Ascending aorta (tissue), 2 donors: Measurements from ENCODE around the gene MACROH2A1. TPM values are rescaled to one million over a fixed set of nuclear protein-coding genes. Genes with fewer than 3 reads are reported as not detected.

Experiments used
- DNase-seq, 2 donors: peaks; one replicate each; pipeline ENCODE4 v3.0.0-alpha.2; 2019; ENCODE audit warnings: low spot score in 2 of 2
- H3K27ac ChIP-seq, 2 donors: fragments of 200-600 bp; sonication (generic); one replicate each; pipeline ENCODE4 v1.5.1; 2016 to 2017; ENCODE audit warnings: mild to moderate bottlenecking in 1 of 2
- H3K27me3 ChIP-seq: fragments of 200-600 bp; sonication (generic); one replicate; pipeline ENCODE4 v1.5.1; 2017
- H3K36me3 ChIP-seq, 2 donors: fragments of 200-600 bp; sonication (generic); one replicate each; pipeline ENCODE4 v1.5.1; 2016
- H3K4me1 ChIP-seq, 2 donors: fragments of 200-600 bp; sonication (generic); one replicate each; pipeline ENCODE4 v1.5.1; 2016 to 2017; ENCODE audit warnings: mild to moderate bottlenecking in 1 of 2
- H3K4me3 ChIP-seq, 2 donors: fragments of 200-600 bp; sonication (generic); one replicate each; pipeline ENCODE4 v1.5.1; 2016 to 2017; ENCODE audit warnings: mild to moderate bottlenecking in 1 of 2
- H3K9me3 ChIP-seq, 2 donors: fragments of 200-600 bp; sonication (generic); one replicate each; pipeline ENCODE4 v1.5.1; 2016
- CTCF ChIP-seq, 3 experiments: fragments of 200-600 bp in 2 of 3; fragments of 450-650 bp in 1 of 3; sonication (generic) in 2 of 3; IDR thresholded peaks; one replicate each; pipeline ENCODE4 v1.5.1; 2016 to 2019; ENCODE audit warnings: antibody characterized with exemption in 3 of 3, mild to moderate bottlenecking in 1 of 3, moderate library complexity in 1 of 3
- intact Hi-C: fragments of 100-400 bp; cut with DNase I; formaldehyde crosslinking; loops from one replicate; pipeline ENCODE4 v1.15.1; 2023
- total RNA-seq: library from RNA; depleted of rRNA; stranded (reverse); fragments of >200 nt; gene quantifications from one replicate; pipeline ENCODE4 v1.1.0, GENCODE V29; 2016

MACROH2A1 gene
- total RNA-seq, 1 donor from 2014 or later = 216 TPM

GRCh38 chr5:135348918-135349317 lies 50.1 kb downstream of the MACROH2A1 start:
- Histone ChIP-seq H3K4me1 (no peaks in the 10 kb centered on the region), H3K27ac (no peak overlapping the region), H3K9me3 (no peaks in the 10 kb centered on the region), H3K27me3 (no peaks in the 10 kb centered on the region), H3K4me3 (no peak overlapping the region), H3K36me3 (peaks cover 29 to 54% of the 10 kb centered on the region in 2 donors)
- intact Hi-C loops = no loop called here
- TF ChIP-seq CTCF (IDR thresholded peaks at IDR 0.05) = no peak
- DNase-seq = no peak

- peaks cover 40 to 67% of the 10 kb centered on the region in 2 donors for H3K36me3 ChIP-seq
- H3K27ac ChIP-seq = no peak overlapping the region
These were observed 51.6 kb downstream of the MACROH2A1 start for GRCh38 chr5:135347392-135347791.

GRCh38 chr5:135345956-135346731 lies 52.9 kb downstream of the MACROH2A1 start:
- peaks cover 52 to 73% of the 10 kb centered on the region in 2 donors for H3K36me3 ChIP-seq
- intact Hi-C loops = no loop called here

More at GRCh38 chr5:135347392-135347791, 51.6 kb downstream of the MACROH2A1 start:
- Histone ChIP-seq H3K4me1 (no peaks in the 10 kb centered on the region), H3K9me3 (no peaks in the 10 kb centered on the region), H3K27me3 (no peaks in the 10 kb centered on the region), H3K4me3 (no peak overlapping the region)
- no peak for TF ChIP-seq CTCF (IDR thresholded peaks at IDR 0.05)
- DNase-seq = peak in 1 of 2 donors; percentile 24
- intact Hi-C loops = no loop called here

GRCh38 chr5:135344349-135344748 lies 54.7 kb downstream of the MACROH2A1 start:
- no peaks in the 10 kb centered on the region for H3K27me3 ChIP-seq
- TF ChIP-seq CTCF (IDR thresholded peaks at IDR 0.05) = no peak

More at GRCh38 chr5:135345956-135346731, 52.9 kb downstream of the MACROH2A1 start:
- Histone ChIP-seq H3K4me1 (no peaks in the 10 kb centered on the region), H3K9me3 (no peaks in the 10 kb centered on the region), H3K27me3 (no peaks in the 10 kb centered on the region), H3K27ac (no peak overlapping the region), H3K4me3 (no peak overlapping the region)
- no peak for DNase-seq
- TF ChIP-seq CTCF (IDR thresholded peaks at IDR 0.05) = no peak

GRCh38 chr5:135343413-135343812 lies 55.6 kb downstream of the MACROH2A1 start:
- H3K27me3 ChIP-seq = no peaks in the 10 kb centered on the region
- intact Hi-C loops = no loop called here
- H3K4me3 ChIP-seq = no peak overlapping the region
- no peak for DNase-seq
- no peaks in the 10 kb centered on the region for H3K9me3 ChIP-seq
- no peak overlapping the region for H3K27ac ChIP-seq
- H3K4me1 ChIP-seq = no peaks in the 10 kb centered on the region
- peaks cover 68 to 86% of the 10 kb centered on the region in 2 donors for H3K36me3 ChIP-seq
- TF ChIP-seq CTCF (IDR thresholded peaks at IDR 0.05) = no peak

More at GRCh38 chr5:135344349-135344748, 54.7 kb downstream of the MACROH2A1 start:
- H3K4me1 ChIP-seq = no peaks in the 10 kb centered on the region
- no peak overlapping the region for H3K4me3 ChIP-seq
- DNase-seq = no peak
- no peak overlapping the region for H3K27ac ChIP-seq
- no peaks in the 10 kb centered on the region for H3K9me3 ChIP-seq
- peaks cover 60 to 77% of the 10 kb centered on the region in 2 donors for H3K36me3 ChIP-seq
- intact Hi-C loops = no loop called here
